NCI-H446 (cell line): ENCODE data around the gene LRPPRC.
A peak's percentile ranks its signal among the peaks of the same experiment; 100 is the strongest.
"Not testable (repeated sequence)": the region's sequence is repeated elsewhere in the genome, so short reads cannot be mapped to it uniquely, and the experiment has no call there.

Experiments
- DNase-seq, 2 experiments: peaks; one replicate each; lab custom pipeline; 2025; lab: John Stamatoyannopoulos, UW

LRPPRC gene

DNA sequence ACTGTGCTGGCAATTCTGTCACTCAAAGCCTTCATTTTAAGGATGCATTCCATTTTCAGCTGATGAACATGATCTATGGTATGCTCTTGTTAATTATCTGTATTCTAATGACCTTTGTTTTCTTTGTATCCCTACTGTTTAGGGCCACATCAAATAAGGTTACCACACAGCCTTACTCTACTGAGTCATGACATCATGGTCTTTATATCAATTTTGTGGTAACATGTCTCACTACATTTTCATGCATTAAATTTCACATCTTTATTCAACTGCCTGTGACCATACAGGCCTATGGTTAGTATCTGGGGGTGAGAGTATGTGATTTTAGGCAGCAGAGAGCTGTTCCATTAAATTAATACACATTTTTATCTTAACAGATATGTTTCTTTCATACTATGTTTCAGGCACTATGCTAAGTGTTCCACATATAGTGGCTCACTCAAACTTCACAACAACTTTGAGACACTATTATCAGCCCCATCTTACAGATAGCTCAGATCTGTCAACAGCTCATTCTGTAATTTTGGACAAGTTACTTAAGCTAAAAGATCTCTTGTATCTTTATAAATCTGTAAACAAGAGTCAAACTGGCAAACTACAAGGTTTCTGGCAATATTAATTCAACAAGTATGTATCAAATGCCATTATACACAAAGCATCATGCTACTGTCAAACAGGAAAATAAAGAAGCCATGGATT is 18.0 kb downstream of the LRPPRC start:
- no peak for DNase-seq

DNA sequence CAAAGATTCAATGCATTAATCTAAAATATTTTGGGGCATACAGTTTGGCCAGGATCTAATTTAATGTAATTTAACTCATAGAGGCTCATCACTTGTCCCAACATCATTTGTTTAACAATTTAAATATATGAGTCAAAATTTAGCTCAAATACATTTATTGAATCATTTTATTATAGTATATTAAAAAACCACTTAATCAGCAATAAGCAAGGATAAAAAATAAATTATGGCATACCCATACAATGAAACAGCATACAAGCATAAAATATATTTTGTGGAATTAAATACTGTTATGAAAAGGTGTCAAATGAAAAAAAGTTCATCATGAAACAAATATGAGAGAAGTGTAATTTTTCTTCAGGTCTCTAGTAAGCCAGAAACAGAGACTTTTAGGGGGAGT is 34.9 kb downstream of the LRPPRC start:
- no peak for DNase-seq

DNA sequence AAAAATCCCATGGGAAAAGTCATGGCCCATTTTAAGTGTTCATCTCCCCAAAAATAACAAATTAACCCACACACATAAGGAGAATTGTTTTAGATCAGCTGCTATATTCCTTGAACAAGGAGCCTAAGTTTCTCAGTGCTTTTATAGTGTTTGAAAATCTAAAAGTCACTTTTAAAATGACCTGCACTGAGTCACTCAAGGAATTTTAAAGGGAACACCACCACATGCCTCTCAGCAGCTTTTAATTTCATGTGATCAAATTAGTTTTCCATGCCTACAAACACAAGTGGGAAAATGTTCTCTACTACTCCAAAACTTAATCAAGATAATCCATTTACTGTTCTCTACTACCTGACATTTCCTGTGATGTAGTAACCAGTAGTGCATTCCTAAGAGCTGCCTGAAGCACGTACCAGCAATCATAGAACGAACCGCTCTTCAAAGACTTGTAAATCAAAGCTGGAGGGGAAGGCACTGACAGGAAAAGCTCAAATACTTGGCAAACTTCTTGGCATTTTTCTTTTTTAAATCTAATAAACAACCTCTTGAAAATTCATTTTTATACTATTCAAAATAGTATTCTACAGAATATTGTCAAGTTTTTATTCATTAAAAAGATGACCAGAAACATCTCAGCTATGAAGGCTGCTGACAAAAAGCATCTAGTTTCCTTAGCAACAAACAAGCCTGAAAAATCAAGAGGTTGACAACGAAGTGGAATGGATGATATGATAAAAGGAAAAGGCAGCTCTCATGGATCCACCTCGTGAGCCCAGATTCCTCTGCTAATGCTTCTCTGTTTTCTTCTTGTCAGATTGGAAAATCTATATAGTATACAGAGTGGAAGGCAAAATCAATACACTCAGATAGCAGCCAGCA is 37.2 kb downstream of the LRPPRC start:
- DNase-seq = no peak

DNA sequence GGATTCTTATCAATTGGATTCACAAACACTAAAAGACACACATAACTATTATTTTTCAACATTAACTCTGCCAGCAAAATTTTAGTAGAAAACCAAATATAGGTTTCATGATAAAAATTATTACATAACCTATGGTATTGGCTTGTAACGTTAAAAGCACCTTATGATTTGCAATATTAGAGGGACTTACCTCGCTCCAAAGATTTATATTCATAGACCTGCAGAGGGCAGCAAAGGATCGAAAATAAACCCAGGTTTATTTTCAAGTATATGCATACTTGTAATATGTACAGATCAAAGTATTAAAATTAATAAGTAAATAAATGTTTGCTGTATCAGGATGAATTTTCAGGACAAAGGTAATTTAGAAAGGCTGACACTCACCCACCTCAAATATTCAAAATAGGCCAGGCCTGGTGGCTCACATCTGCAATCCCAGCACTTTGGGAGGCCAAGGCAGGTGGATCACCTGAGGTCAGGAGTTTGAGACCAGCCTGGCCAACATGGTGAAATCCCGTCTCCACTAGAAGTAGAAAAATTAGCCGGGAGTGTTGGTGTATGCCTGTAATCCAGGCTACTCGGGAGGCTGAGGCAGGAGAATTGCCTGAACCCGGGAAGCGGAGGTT is 45.3 kb downstream of the LRPPRC start:
- peak; percentile 9 to 17 for DNase-seq

DNA sequence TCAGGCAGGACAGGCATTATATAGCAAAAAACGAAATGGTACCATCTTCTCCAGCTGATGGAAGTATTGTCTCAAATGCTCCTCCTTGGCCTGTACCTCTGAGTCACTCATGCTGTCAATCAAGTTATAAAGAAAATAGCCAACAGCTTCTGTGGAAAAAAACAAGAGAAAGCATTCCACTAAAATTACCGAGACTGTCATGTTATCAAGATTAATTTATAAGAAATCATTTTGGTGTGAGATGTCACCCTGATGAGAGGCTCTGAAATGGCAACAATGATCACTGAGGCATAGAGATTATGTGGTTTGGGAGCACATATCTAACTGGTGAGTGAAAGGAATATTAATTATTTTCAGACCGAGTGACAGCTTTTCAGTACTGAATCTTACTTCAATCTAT is 47.4 kb downstream of the LRPPRC start:
- no peak for DNase-seq

DNA sequence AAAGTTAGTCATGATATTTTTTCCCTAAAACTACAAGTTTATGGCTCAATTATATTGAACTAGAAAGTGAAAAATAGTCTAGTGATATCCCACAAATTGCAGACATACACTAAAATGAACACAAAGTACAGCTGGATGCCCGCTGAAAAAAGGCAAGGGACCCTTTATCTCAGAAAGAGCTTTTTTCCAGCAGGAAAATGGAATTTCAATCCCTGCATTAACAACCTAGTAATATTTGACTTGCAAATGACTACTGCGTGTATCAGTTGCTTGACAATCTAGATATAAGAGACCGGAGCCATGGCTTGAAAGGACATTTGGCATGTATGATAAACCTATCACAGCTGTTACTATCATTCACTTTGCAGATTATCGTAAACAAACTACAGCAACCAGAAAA is 49.1 kb downstream of the LRPPRC start:
- no peak for DNase-seq

DNA sequence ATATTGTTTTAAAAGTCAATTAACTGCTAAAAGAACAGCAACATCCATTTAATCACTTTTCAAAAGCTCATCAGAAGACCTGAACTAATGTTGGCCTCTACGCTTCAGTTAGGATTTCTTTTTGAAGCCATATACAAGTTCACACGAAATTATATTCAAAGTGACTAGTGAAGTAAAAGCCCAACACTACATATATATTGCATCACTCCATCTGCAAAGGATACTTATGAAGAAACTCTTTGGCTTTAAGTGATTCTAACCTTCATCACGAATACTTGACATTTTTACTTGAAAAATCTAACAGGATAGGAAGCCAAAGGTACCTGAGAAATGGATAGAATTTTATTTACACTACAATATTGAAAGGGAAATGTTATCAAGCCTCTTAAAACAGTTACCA is 50.4 kb downstream of the LRPPRC start:
- no peak for DNase-seq

DNA sequence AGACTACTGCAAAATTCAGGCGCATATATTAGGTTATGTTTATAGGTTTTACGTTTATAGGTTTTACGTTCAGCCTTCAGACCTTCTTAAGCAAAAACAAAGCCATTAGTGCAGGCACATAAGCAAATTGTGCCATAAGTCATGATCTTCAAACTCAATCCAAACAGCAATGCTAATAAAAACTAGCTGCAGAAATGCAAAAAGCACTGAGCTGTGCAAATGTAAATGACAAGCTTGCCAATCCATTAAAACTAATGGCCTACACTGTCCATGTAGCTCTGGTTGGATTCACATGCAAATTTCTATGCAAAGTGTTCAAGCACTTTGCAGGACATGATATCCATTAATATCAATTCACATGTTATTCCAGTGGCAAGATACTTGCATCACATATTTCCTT is 50.9 kb downstream of the LRPPRC start:
- DNase-seq = no peak

DNA sequence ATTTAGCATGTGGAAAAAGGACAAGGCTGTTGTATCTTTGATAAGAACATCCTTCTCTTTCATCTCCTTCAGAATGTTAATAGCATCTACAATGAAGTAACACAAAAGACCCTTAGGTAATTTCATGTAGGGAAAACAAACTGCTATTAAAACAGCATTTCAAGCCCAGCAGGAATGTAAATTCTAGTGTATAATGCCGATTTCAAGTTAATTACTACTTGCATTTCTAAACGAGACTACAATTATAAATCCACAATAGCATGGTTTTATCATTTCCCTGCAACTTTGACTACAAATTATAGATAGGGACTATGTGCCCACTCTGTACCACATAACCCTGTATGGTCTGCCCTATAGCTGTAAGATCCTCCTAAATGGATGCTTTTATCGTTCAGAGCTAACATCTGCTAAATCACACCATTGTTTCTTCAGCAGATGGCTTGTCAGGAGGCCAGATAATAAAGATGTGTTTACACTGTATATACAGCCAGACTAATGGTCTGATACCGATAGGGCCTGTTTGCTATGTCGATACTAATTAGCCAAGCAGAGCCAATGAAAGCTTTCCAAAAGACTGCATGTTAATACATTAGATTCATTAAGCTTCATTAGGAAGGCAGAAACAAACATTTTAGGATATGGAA is 51.9 kb downstream of the LRPPRC start:
- peak in 1 of 2 experiments; percentile 22 for DNase-seq

DNA sequence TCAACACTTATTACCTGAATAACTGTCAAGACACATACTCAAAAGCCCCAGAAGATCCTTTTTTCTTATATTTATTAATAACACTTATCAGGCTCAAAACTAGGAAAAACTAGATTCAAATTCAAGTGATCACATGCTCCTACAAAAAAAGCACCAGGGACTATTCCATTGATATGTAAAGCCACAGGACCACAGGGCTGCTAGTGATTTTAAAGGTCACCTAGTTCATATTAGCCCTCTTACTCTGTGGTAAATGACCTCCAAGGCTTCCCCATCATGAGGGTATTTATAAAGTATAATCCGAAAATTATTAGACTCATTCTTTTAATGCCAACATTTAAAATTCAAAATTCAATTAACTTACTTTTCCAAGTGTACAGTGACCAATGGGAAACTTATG is 52.5 kb downstream of the LRPPRC start:
- no peak for DNase-seq

DNA sequence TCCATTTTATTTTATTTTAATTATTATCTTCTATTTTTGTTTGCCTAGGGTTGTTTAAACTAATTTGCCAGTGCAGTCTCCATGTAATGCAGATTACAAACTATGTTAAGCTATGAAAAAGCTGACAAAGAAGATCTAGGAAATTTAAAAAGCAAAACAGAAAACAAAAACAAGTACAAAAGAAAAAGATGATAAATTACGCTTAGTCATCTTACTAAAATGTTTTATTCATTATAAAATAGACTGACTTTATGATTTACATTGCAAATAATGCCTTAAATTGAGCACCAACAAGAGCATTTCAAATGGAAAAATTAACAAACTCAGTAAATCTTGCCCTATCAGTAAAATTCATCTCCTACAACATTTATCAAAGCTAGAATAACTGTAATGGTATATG is 52.9 kb downstream of the LRPPRC start:
- no peak for DNase-seq

DNA sequence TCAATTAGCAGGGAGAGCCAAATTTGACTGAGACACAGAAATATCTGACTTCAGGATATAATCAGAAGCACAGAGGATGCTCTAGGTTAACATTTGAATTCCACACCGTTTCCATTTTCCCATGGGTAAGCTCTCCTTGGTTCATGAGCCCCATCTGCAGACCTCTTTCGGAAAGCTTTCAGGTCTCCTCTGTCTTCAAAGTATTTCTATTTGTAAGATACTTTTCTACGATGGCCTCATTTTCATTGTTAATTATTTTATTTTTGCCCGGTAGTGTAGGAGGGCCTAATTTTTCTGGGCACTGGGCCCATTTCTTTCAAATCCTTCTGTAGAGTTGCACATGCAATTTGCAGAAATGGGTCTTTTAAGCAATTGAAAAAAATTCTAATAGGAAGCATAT is 53.8 kb downstream of the LRPPRC start:
- DNase-seq = peak in 1 of 2 experiments; percentile 4

DNA sequence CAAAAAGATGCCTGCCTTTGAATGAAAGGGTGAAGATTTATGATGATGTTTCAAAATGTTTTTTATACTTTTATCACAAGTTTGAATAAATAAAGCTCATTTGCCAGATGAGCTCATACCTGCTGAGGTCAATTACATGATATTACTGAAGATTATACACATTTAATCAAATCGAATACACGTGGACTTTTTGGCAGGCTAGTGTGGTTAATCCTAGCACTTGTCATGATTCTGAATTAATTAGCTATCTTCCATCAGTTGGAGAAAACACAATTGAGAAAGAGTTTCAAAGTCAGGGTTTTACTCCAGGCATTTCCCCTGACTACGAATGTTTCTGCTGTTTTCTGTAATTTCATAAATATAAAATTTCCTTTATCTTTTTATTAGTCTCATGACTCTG is 54.4 kb downstream of the LRPPRC start:
- no peak for DNase-seq

DNA sequence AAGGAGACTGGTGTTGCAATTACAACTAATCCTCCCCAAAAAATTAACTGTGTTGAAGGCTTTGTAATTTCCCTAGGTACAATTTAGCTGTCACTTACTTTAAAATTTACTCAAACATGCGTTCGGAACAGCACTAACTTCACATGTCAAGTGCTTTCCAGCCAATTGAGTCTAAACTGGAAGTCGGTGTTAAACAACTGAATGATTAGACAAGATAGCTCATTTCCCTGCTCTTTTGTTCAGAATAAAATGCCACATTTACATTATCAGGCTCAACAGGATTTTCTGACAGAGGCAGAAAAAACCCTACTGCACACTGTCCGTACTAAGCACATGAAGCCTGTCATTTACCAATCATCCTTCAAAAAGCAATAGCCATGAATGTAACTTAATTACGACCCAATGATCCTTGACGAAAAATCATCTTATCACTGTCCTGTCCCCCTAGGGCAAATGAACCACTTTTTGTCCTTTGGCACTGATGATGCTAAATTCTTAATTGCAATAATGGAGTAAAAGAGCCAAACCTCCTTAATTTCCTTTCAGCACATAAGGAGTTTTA is 56.0 kb downstream of the LRPPRC start:
- no peak for DNase-seq

DNA sequence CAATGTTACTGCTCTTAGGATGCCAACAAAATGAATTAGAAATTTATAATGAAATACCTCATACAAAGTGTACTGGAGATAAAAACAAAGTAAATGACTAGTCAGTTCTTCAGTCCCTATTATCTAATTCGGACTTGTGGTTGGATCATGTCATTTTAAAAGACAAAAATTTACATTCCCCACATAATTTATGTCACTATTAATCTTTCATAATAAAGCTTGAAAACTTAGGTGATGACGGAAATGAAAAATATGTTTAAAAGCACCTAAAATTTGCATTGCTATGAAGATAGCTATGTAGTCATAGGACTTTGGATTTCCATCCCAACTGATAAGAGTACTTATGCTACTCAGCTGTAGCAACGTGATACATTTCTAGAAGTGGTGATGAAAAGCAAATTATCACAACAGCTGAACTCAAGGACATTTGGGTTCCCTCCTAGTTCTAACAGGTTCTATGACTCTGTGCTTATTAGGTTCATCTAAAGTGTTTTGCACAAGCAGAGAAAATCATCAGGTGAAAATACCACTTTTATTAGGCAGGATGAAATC is 58.4 kb downstream of the LRPPRC start:
- DNase-seq = no peak

DNA sequence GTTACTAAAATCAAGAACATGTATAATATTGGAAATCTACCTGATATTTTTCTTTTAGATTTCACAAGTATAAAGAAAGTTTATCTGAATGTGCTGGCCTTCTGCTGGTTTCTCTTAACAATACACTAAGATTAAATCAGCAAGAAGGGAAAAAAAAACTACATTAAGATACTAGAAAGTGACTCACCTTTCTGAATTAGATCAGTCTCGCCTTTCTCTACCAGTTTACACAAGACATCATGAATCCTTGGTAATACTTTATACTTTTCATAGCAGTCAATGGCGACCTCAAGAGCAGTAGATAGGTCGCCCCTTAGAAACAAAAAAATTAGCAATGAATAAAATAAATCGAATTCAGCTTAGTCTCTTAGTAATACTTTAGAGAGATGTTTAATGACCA is 61.2 kb downstream of the LRPPRC start:
- DNase-seq = no peak

DNA sequence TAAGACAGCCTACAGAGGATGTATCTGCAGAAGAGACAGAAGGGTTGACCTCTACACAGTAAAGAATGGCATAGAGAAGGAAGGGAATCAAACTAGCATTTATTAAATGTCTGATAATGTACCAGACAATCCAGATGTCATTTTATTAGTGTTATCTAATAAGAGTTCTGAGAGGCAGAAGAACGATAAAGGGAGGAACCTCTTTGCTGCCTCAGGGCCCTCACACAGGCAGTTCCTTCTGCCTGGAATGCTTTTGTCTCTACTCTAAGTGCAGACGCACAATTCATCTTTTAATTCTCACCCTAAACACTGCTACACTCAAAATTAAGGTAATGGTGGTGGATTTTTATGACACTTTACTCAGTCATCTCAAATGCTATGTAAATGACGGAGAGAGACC is 64.5 kb downstream of the LRPPRC start:
- no peak for DNase-seq

DNA sequence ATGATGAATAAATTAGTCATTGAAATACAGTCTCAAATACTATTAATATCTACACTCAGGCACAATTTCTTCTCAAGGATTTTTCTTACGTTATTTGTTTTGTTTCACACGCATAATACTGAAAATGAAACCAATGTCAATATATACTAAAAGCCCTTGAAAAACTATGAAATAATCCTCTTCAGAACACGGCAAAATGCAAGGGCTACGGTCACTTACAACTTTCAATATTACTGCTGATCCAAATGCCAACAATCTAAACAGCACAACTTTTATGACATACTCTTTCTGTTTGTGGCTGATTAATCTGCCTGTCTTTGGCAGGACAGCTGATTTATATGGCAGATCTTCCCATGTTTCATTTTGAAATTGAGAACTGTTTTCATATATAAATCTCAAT is 68.3 kb downstream of the LRPPRC start:
- DNase-seq = no peak

DNA sequence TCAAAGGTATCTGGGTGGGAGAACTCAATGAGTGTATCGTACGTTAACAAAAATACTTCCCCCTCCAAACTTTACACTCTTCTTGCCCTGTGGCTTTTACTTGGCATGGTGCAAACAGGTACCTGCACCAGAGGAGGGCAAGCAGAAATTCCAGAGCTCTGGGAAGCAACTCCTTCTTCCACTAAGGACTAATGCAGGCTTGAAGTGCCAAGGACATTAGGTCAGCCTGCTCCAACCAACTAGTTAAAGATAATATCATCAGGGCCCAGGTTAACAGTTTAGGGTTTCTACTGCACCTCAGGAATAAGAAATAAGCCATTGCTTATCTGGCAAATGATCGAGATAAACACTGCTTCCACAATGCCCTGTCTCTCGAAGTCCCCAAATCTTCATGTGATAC is 70.4 kb downstream of the LRPPRC start:
- no peak for DNase-seq

DNA sequence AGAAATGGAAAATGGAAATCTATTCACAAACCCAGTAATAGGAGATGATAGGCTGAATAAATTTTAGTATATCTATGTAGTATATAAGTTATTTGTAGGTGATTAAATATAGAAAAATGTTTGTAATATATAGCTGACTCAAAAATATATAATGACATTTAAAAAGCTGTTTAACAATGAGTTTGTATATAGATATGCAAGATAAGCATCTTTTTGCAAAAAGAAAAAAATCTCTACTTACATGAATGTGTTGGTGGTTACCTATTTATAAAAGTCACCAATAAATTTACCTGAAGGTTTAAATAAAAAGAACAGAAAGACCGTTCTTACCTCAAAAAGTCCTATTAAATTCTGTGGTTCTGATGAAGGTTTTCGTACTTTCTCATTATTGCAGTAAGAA is 71.3 kb downstream of the LRPPRC start:
- DNase-seq = no peak

DNA sequence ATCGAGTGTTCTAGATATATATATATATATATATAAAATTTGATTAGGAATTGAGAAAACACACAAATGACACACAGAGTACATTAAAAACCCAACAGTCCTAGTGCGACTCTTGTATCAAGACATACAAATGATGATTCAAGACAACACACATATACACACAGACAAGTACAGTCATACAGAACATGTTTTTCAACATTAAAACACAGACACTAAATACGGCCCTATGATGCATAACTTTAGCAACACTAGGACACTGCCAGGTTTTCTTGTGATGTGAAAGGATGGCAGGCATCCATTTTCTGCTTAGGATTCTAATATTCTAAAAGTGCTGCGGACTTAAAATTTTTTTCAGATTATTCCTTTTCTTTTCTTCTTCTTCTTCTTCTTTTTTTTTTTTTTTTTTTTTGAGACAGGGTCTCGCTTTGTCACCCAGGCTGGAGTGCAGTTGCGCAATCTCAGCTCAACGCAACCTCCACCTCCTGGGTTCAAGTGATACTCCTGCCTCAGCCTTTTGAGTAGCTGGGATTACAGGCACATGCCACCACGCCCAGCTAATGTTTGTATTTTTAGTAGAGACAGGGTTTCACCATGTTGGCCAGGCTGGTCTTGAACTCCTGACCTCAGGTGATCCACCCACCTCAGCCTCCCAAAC is 84.5 kb downstream of the LRPPRC start:
- not testable (repeated sequence) for DNase-seq
